Heart left ventricle (tissue), 13 donors: ENCODE data around the gene P2RX2.

Source experiments
- CTCF ChIP-seq, 12 donors: fragments of 200-600 bp; sonication (generic) in 4 of 12; IDR thresholded peaks; one replicate each; pipeline versions ENCODE4 v1.5.0 to v1.8.0; 2018 to 2022; ENCODE audit warnings: antibody characterized with exemption in 12 of 12, mild to moderate bottlenecking in 5 of 12
- POLR2A ChIP-seq, 2 donors: fragments of 450-650 bp; IDR thresholded peaks; one replicate each; pipeline ENCODE4 v1.6.1; 2017; ENCODE audit warnings: antibody characterized with exemption in 2 of 2, mild to moderate bottlenecking in 2 of 2, moderate library complexity in 2 of 2
- donor health status: ischemic (EF 13 %, LVEDD 7.1; RV severe dilation, severe dysfunction).
- donor health status: DM: no; HTN: yes; CAD: no.
- donor health status: DM: no; HTN: no; CAD: no.
- donor health status: ischemic (EF 25% LVEDD 6.9; RV normal size, moderate dysfunction).
- donor health status: ischemic (EF 25% LVEDD 5.7; RV mildly dilated, moderate dysfunction).
- donor health status: ischemic (EF 35%, LVEDD 5.7; RV mildly dilated, moderate dysfunction).
- donor health status: nonischemic (EF 11% LVEDD 7.7; RV severe dilation, severe dysfunction).
- donor health status: DM: yes; HTN: yes; CAD: no.
- donor health status: PGD.
- donor health status: ischemic (EF 29% LVEDD 5.4; RV normal size, mild dysfunction).
- donor health status: nonischemic (EF 23%, LVEDD 6.1; RV moderate dilation, normal function).

DNA sequence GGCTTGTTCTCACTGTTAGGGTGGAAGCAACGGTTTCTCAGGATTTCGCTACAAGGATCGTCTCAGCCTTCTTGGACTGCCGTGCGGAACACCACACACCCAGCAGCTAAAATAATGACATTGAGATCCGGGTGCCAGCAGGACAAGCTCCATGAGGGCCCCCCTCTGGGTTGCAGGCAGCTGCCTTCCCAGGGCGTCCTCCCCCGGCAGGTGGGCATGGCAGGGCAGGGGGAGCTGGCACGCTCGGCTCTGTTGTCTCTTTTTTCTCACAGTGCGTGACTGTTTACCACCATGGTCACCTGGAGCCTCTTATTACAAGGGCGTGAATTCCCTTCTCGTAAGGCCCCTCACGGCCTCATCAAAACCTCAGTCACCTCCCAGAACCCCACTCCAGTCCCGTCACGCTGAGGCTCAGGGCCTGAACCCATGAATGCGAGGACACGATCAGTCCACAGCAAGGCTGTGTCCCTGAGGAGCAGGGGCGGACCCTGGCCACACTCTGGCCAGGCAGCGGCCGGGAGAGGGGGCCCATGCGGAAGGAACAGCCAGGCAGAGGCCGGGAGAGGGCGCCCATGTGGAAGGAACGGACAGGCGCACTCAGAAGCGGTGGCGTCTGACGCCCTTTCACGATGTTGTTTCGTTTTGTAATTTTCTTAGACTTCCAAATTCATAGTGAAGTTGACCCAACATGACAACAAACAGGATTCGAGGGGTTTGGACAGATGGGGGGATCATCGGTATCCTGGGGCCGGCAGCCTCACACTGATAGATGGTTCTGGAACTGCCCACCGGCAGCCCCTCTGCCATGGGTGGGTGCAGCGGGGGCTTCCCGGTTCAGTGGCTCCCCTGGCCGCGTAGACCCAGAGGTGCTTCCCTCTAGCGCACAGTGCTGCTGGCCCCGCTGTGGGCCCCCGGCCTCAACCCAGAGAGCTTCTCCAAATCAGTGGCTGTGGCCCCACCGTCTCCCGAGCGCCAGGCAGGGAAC lies 18.2 kb upstream of the P2RX2 start:
- TF ChIP-seq CTCF (IDR thresholded peaks at IDR 0.05) (peak; percentile 40 to 78 (median 66)), POLR2A (IDR thresholded peaks at IDR 0.05) (no peak)
